Measurements from ENCODE around the gene LMAN1L.
A peak's percentile ranks its signal among the peaks of the same experiment; 100 is the strongest.

Gene LMAN1L

DNA sequence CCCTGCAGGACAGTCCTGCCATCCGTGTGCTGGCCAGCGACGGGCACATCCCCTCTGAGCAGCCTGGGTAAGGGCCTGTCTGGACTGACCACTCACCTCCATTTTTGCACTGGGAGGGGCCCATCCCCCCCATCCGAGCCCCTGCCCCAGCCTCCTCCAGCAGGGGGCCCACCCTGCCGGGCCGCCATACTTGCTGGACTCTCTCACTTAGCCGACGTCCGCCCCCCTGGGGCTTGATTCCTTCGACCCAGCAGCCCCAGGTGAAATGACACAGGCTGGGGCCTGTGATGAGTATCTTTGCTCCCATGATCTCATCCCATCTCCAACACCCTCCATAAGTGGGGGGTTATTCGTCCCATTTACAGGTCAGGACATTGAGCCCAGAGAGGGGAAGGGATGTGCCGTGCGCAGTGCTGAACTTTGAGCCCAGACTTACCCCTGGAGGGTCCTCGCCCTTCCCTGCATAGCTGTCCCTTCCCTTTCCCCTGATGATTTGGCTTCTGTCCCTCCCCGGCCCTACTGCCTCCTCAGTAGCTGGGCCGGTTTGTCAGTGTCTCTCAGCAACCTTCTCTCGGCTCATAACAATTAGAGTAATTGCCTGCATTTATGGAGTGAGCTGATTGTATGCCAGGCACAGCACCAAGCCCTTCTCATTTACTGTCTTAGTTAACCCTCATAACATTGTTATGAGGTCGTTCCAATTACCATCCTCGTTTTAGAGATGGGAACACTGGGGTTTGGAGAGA, 4.2 kb downstream of the LMAN1L start:
- no peak for DNase-seq (ENCODE audit: low read depth, low spot score)

DNA sequence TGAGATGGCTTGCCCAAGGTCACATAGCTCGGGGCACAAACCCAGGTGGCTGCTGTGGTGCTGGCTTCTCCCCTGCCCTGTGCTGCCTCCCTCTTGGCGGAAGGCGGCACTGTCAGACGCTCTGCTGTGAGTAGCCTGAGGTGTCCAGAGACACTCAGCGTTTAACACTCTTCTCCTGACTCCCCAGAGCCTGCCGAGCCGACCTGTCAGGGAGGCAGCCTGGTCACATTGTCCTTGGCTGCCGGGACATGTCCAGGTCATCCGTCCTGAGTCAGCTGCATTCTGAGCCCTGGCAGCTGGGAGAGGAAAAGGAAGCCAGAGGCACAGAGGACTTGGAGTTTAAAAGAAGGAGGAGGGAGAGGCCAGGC, 4.7 kb downstream of the LMAN1L start:
- peak; percentile 39 for DNase-seq (ENCODE audit: low read depth, low spot score)

DNA sequence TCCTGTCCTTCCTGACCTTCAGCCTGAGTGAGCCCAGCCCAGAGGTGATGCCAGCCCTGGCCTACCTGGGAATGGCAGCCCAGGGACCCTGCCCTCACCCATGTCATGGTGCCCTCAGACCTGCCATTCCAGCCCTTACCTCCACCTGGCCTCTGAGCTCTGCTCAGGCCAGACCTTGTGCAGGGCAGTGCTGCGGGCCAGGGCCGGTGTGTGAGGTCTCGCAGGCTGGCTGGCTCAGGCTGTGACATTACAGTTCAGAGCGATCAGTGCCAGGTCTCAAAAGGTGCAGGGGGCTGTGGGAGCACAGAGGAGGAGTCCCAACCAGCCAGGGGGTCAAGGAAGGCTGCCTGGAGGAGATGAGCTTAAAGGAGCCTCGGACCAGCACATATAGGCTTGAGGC, 7.4 kb downstream of the LMAN1L start:
- no peak for DNase-seq (ENCODE audit: low read depth, low spot score)

DNA sequence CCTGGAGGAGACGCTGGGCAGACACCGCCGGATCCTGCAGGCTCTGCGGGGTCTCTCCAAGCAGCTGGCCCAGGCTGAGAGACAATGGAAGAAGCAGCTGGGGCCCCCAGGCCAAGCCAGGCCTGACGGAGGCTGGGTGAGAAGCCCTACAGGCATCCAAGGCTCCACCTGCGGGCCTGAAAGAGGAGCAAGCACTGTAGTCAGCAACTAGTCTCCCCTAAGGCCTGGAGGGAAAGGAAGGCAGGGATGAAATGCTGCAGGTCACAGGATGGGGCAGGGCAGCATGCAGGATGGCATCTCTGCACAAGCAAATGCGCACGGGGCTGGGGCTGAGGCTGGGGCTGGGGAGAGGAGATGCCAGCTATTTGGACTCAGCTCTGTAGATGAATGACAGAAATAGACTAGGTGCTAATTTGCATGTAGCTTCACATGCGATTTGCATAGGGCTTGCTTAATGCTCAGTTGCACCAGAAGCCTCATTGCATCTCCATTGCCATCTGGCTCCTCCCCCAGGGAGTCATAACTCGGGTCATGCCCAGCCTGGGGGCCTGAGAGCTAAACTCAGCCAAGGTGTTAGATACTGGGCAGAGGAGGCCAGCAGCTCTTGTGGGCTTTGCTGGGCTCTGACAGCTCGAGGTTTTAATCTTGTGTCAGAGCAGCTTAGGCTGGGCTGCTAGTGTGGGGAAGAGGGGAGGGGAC, 8.6 kb downstream of the LMAN1L start:
- DNase-seq (ENCODE audit: low read depth, low spot score), result no peak

DNA sequence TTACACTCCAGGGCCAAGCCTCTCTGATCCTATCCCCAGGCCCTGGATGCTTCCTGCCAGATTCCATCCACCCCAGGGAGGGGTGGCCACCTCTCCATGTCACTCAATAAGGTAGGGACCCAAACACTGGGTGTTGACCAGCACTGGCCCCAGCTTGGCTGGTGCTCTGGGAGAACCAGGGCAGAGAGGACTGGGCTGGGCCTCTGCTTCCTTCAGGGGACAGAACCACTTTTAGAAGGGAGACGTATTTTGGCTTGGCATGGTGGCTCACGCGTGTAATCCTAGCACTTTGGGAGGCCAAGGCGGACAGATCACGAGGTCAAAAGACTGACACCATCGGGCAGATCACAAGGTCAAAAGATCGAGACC, 9.1 kb downstream of the LMAN1L start:
- no peak for DNase-seq (ENCODE audit: low read depth, low spot score)

DNA sequence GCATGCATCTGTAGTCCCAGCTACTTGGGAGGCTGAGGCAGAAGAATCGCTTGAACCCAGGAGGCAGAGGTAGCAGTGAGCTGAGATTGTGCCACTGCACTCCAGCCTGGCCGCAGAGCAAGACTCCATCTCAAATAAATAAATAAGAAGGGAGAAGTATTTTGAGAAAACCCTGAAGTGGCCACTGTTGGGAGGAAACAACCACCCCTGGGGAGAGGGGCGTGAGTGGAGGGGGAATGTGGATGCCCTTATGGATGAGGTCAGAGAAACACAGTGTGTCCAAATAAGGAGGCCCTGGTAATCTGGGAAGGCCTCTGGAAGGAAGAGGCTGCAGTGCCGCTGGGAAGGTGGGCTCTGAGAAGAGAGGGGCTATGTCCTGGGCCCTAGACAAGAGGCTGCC, 9.6 kb downstream of the LMAN1L start:
- DNase-seq (ENCODE audit: low read depth, low spot score), result no peak

DNA sequence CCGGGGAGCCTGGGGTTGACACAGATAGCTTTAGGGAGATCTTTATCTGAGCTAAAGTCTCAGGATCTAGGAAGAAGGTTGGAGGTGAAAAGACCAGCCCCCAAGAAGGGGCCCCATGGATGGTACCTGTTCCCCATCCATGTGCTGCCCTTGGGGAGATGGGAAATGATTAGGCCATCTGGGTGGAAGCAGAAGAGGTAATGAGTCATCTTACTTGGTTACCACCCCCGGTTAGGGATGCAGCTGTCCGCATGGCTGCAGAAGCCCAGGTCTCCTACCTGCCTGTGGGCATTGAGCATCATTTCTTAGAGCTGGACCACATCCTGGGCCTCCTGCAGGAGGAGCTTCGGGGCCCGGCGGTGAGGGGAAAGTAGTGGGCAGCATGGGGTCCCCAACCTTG, 10.7 kb downstream of the LMAN1L start:
- no peak for DNase-seq (ENCODE audit: low read depth, low spot score)

DNA sequence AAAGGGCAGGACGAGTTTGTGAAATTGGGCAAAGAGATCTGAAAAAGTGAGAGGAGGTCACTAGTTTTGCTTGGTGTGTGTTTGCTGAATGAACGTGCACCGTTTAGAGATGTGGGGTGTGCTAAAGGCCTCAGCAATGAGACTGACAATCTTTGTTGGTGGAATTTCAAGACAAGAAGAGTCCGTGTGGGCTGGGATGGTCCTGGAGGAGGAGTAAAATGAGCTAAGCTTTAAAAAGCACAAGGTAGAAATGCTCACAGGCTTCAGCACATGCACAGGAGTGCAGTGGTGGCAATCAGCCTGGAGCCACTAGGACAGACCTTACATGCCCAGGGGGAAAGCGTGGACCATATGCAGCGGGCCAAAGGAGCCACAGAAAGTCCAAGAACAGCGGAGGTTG, 12.3 kb downstream of the LMAN1L start:
- no peak for DNase-seq (ENCODE audit: low read depth, low spot score)

DNA sequence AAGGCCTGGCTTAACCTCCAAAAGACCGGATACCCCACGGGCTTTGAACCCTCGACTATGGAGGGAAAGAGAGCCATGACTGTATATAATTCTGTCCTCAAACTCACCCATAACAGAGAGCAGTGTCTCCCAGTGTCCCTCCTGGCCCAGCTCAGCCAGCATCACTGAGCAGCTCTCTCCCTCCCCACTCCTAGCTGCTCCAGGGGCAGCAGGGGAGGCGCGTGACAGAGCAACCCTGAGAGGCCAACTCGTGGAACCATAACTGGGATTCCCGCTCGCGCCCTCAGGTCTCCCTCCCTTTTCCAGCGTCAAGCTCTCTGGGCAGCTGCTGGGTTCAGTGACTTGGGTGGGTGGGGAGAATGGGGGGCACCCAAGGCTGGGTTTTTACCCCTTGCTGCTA, 13.2 kb downstream of the LMAN1L start:
- no peak for DNase-seq (ENCODE audit: low read depth, low spot score)

DNA sequence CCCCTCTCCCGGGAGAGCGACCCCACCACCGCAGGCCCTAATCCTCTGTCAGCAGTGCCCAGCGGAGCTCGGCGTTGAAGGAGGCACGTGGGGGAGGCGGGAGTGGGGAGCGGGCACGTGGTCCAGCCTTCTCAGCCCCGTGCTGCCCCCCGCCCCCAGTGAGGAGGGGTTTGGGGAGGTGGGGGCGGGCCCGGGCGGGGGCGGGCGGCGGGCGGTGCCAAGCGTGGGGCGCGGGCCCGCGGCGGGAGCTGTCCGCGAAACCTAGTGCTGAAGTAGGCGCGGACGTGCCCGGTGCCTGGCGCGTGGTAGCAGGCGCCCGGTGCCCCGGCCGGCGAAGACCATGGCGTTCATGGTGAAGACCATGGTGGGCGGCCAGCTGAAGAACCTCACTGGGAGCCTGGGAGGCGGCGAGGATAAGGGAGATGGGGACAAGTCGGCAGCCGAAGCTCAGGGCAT, 13.8 kb downstream of the LMAN1L start, which contains the start of gene CPLX3:
TSS of gene CPLX3 (plus strand) at position 264 of the 456 bp plus-strand sequence. CDS start at position 341, 77 bp downstream.
- DNase-seq (ENCODE audit: low read depth, low spot score), result peak; percentile 59

DNA sequence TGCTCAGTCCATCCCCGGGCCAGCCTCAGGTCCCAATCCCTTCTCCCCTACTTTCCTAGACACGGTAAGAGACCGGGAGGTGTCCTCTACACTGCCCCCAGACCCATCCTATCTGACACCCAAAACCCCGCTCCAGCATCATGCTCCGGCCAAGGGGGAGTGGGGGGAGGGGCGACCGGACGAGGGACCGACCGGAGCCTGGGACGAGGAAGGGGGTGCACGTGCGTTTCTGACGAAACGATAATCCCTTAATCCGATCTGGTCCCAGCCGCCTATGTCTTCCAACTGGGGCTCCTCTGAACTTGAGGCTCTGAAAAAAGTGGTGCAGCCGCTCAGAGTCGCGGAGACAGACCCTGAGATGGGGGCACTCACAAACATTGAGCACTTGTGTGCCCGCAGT, 14.3 kb downstream of the LMAN1L start:
- no peak for DNase-seq (ENCODE audit: low read depth, low spot score)

DNA sequence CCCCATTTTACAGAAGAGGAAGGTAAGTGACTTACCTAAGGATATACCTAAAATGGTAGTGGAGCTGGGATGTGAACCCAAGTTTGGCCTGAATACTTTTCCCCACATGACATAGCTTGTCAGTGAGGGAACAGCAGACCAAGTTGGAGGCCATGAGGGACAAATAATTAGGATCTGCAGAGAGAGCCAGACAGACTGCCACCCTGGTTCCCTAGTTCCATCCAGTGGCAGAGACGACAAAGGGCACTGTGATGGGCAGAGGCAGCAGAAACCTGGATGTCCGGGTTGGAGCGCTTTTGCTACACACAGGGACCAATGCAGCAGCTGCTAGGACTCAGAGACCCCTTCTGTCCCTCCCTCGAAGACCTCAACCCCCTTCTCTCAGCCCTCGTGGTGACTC, 15.0 kb downstream of the LMAN1L start:
- DNase-seq (ENCODE audit: low read depth, low spot score), result no peak

DNA sequence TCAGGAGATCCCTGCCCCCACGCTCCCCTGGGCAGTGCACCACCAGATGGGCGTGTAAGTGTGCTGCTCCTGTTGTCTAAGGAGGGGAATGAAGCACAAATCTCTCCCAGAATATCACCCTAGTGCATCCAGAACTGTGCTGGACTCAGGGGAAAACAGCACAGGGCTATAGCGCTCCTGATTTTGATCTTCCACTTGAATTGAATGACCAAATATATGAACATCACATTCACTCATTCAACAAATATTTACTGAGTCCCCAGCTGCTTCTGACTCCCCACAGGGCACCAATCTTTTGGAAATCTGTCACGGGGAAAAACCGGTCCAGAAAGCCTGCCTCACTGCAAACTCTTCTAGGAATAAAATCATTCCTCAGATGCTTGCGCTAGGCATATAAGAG, 16.2 kb downstream of the LMAN1L start:
- DNase-seq (ENCODE audit: low read depth, low spot score), result no peak

DNA sequence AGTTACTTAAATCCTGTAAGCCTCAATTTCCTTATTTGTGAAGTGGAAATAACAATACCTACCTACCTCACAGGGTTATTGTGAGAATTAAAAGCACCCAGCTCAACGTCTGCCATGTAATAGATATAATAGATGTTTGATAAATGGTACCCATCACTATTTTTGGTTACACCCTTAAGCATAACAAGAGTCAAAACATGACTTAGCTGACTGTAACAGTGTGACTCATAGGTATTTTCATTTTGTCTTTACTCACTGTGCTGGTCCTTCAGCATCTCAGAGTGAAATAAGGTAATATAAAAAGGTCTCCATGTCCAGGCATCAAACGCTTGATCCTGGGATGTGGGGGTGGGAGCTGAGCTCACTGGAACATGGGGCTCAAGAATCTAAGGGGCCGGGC, 16.9 kb downstream of the LMAN1L start:
- DNase-seq (ENCODE audit: low read depth, low spot score), result no peak

DNA sequence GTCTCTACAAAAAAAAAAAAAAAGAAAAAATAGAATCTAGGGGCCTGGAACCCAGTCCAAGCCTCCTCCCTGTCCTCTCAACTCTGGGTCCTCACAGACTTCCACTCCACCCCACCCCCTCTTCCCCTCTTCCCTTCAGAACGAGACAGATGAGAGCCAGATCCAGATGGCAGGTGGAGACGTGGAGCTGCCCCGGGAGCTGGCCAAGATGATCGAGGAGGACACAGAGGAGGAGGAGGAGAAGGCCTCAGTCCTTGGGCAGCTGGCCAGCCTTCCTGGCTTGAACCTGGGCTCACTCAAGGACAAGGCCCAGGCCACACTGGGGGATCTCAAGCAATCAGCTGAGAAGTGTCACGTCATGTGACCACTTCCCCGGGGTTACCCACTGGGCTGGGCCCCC, 17.4 kb downstream of the LMAN1L start:
- DNase-seq (ENCODE audit: low read depth, low spot score), result no peak

DNA sequence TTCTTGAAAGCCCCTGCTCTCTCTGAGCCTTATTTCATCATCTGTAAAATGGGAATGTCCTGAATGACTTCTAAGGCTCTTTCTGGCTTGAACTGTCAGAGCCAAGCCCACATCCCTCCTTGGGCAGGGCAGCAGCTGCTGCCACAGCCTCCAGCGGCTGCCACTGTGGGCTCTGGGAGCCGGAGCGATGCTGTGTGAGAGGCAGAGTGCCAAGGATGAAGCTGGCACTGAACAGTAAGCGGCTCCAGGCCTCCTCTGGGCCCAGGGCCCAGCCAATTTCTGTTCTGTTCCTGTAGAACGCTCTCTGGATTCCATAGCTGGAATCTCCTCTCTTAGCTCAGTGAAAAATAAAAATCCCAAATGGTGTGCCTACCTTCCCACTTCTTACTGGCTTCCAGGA, 18.2 kb downstream of the LMAN1L start:
- DNase-seq (ENCODE audit: low read depth, low spot score), result peak; percentile 38

DNA sequence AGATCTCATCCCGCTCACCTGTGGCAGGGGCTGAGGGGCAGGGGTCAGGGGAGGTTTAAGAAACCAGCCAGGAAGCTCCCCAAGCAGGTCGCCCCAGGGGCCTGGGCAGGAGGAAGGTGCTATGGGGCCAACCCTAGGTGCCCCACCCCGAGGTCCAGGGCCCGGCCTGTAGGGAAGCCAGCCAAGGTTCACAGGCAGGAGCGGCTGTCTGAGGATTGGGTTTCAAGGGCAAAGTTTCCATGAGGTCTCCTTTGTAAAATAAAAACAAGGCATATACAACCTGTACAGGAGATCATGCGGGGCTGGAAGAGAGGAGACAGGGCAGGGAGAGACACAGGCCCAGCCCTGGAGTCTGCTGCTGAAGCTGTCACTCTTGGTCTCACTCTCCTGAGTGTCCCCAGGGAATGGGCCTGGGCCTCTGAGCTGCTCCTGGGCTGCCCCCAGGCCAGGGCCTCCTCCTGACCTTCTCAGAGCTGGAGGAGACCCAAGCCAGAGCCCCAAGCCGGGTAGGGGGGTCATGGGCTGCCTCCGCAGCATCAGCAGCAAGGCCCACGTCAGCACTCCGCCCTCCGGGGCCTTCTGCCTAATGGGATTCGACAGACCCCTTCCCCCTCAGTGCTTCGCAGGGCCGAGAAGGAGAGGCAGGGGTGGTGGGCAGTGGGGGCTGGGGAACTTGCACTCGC, 19.3 kb downstream of the LMAN1L start:
- DNase-seq (ENCODE audit: low read depth, low spot score), result no peak

DNA sequence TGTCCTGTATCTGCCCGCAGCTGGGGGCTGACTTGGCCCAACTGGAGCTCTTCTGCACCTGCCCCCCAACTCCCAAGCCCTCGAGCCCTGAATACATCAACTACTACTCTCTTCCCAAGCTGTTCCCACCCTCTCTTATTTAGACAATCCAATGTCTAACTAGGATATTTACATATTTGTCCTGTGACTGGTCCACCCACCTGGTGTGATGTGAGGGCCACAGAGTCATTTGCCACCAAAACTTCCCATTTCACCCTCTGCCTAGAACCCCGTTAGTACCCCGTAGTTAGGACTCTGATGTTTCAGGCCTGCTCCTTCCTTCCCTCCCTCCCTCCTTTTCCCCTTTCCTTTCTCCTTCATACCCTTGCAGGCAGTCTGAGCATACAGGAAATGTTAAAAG, 20.2 kb downstream of the LMAN1L start:
- DNase-seq (ENCODE audit: low read depth, low spot score), result no peak

DNA sequence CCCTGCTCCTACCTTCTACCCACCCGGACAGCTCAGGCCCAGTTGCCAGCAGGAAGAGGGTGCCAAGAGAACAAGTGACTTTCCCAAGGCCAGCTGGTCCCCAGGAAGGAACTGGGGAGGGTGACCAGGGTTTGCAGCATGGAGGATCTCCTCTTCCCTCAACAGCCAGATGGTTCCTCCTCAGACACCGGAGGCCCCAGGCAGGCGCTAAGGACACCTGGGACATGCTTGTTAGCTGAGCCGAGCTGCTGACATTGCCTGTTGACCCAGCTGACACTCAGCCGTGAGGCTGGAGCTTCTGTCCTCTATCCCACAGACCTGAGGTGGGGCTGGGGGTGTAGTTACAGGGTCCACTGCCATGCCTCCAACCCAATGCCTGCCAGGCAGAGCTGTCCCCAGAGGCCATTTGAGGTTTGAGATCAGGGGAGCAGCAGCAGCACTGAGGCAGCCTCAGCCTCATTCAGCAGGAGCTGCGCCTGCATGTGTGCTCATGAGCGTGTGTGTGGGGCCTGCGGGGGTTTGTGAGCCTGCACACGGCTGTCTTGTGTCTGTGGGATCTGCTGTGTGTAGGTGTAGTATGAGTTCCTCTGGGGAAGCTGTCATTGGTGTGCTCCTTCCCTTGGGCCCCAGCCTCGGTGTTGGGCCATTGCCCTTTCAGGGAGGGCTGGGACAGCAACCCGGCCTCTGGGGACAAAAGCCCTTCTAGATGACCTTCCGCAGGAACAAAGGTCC, 20.9 kb downstream of the LMAN1L start:
- DNase-seq (ENCODE audit: low read depth, low spot score), result no peak

DNA sequence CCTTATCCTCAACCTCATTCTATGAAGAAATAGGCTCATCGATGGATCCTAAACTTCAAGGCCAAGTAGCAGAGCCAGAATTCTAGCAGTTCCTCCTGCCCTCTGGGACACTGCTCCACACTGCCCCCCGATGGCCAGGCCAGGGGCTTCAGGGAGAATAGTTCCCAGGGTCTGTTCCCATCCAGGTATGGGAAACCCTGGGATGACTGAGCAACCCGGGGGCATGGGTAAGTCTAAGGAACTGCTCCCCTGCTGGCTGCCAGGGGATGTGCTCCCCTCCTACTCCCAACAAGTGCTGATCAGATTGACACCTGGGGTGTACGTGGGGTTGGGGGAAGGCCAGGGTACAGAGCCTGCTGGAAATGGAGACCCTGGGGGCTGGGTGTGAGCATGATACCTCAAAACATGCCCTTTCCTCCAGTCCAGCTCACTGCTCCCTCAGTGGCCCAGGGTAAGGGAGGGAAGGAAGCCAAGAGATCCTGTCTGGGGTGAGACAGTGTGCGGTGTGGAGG, 22.7 kb downstream of the LMAN1L start:
- peak; percentile 69 for DNase-seq (ENCODE audit: low read depth, low spot score)

DNA sequence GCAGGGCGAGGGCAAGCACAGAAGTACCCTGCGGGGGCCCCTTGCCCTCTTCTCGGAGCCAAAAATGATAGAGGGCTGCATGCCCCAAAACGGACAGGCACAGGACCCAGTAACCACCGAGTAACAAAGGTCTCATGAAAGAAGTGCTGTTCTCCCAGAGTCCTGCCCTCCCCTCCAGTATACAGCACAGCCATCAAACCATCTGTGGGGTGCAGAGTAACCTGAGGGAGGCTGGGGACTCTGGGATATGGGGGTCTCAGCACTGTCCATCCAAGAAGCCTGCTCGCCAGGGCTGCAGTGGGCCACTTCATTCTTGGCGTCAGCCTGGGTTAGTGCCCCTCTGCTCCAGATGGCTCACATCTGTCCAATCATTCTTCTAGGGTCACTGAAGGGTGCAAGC, 24.2 kb downstream of the LMAN1L start:
- no peak for DNase-seq (ENCODE audit: low read depth, low spot score)
